ENCODE measurements around the gene ENO2.
A peak's percentile ranks its signal among the peaks of the same experiment; 100 is the strongest.

The ENO2 gene

DNA sequence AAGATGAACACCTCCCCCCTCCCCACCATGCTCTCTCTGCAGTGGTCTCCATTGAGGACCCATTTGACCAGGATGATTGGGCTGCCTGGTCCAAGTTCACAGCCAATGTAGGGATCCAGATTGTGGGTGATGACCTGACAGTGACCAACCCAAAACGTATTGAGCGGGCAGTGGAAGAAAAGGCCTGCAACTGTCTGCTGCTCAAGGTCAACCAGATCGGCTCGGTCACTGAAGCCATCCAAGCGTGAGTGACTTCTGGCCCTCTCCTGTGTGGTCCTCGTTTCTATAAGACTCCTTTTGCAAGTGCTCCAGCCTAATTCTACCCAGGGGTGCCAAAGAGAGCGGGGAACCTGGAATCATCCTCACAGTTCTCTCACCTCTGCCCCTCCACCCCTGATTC is 7.2 kb downstream of the ENO2 start:
- H3K9me3 Mint-ChIP-seq, result no peaks in the 10 kb centered on the region

GRCh38 chr12:6921996-6922946 is 7.9 kb downstream of the ENO2 start:
- H3K4me3 Mint-ChIP-seq, result no peak overlapping the region
- no peaks in the 10 kb centered on the region for H3K9me3 Mint-ChIP-seq

More for the DNA sequence above, 7.2 kb downstream of the ENO2 start:
- H3K27me3 Mint-ChIP-seq, result no peaks in the 10 kb centered on the region
- H3K36me3 Mint-ChIP-seq, result no peaks in the 10 kb centered on the region
- peaks cover 18% of the 10 kb centered on the region for H3K4me1 Mint-ChIP-seq
- no peak overlapping the region for H3K4me3 Mint-ChIP-seq
- H3K27ac Mint-ChIP-seq, result no peak overlapping the region

GRCh38 chr12:6923003-6923732 is 8.8 kb downstream of the ENO2 start:
- no peaks in the 10 kb centered on the region for H3K27me3 Mint-ChIP-seq
- no peak overlapping the region for H3K27ac Mint-ChIP-seq
- H3K9me3 Mint-ChIP-seq, result no peaks in the 10 kb centered on the region
- no peak overlapping the region for H3K4me3 Mint-ChIP-seq
- peaks cover 20% of the 10 kb centered on the region for H3K4me1 Mint-ChIP-seq
- H3K36me3 Mint-ChIP-seq, result no peaks in the 10 kb centered on the region

More at GRCh38 chr12:6921996-6922946, 7.9 kb downstream of the ENO2 start:
- Mint-ChIP-seq H3K36me3 (no peaks in the 10 kb centered on the region), H3K4me1 (peaks cover 20% of the 10 kb centered on the region), H3K27ac (peak overlapping the region; percentile 62), H3K27me3 (no peaks in the 10 kb centered on the region)

- Mint-ChIP-seq H3K27me3 (no peaks in the 10 kb centered on the region), H3K4me3 (no peak overlapping the region), H3K9me3 (no peaks in the 10 kb centered on the region), H3K27ac (no peak overlapping the region), H3K36me3 (no peaks in the 10 kb centered on the region), H3K4me1 (peaks cover 24% of the 10 kb centered on the region)
Measured at GRCh38 chr12:6923851-6924250, 9.5 kb downstream of the ENO2 start.

DNA sequence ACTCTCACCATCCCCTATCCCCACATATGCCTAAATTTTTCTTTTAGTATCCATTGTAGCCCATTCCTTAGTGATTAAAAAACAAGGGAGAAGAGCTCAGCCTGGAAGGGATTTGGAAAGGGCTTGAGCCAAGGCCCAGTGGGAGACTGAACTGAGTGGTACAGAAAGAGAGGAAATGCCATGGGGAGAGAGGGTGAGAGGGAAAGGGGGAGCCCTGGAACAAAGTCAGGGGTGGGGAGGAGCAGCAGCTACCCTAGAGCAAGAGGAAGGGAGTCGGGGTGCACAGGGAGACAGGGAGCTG is 10.8 kb downstream of the ENO2 start:
- Mint-ChIP-seq H3K27ac (peak overlapping the region; percentile 26), H3K4me3 (no peak overlapping the region), H3K27me3 (no peaks in the 10 kb centered on the region), H3K9me3 (no peaks in the 10 kb centered on the region), H3K36me3 (no peaks in the 10 kb centered on the region), H3K4me1 (peaks cover 36% of the 10 kb centered on the region)

GRCh38 chr12:6925540-6926279 is 11.3 kb downstream of the ENO2 start:
- Mint-ChIP-seq H3K36me3 (no peaks in the 10 kb centered on the region), H3K9me3 (no peaks in the 10 kb centered on the region), H3K4me3 (peak overlapping the region; percentile 26), H3K4me1 (peaks cover 40% of the 10 kb centered on the region), H3K27me3 (no peaks in the 10 kb centered on the region), H3K27ac (no peak overlapping the region)

DNA sequence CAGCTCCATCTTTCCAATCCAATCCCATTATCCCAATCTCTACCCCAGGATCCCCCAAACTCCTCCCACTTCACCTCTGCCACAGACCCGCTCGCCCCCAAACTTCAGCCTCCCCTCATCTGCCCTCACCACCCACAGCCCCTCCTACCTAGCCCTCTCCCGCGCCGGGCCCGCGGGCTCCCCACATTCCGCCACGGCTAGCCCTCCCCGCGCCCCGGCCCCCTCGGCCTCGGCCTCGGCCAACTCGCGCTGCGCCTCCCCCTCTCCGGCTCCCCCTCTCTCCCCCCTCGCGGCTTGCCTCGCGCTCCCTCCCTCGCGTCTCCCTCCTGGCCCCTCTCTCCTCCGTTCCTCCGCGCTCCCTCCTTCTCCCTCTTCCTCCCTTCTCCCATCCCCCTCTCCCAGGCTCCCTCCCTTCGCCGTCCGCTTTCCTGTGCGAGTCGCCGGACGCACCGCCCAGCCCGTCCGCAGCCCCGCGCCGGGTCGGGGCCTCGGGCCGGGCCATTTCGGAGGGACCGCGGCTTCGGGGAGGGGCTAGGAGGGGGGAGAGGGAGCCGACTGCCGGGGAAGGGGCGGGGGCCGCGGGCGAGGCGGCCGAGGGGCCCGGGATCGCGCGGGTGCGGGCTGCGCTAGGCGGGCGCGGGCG is 13.1 kb downstream of the ENO2 start, which contains the start of gene ATN1:
Gene ATN1 (plus strand): TSS at position 581 of the 643 bp plus-strand sequence. CDS start 6,043 bp downstream, outside the sequence.
- no peaks in the 10 kb centered on the region for H3K36me3 Mint-ChIP-seq
- peak within 1 kb of the TSS; percentile 98 for H3K27ac Mint-ChIP-seq
- H3K9me3 Mint-ChIP-seq, result no peaks in the 10 kb centered on the region
- peaks cover 51% of the 10 kb centered on the region for H3K4me1 Mint-ChIP-seq
- peak within 1 kb of the TSS; percentile 93 for H3K4me3 Mint-ChIP-seq
- H3K27me3 Mint-ChIP-seq, result no peaks in the 10 kb centered on the region

DNA sequence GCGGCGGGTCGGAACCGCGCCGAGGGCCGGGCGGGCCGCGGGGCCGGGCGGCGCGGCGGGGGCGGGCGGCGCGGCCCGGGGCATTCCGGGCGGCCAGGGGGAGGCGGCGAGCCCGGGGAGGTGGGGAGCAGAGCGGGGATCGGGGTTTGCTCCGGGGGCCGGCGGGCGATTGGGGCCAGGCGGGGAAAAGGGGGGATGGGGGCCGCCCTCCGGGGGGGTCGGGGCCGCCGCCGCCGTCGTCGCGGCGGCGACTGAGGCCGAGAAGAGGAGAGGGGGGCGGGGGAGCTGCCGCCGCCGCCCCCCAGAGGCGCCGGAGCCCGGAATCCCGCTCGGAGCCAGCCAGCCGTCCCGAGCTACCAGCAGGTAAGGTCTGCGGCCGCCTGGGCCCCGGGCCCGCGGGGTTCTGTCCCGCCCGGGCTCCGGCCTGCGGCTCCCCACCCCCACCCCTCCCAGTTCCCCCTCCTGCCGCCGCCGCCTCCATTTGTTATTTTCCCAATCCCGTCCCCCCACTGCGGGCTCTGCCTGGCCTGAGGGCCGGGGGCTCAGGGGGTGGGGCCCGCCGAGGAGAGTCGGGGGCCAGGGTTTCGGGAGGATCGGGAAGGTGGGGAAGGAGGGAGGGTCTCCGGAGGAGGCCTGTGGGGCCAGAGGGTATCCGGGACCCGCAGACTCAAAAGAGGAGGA is 13.8 kb downstream of the ENO2 start:
- Mint-ChIP-seq H3K4me3 (peak overlapping the region; percentile 93), H3K4me1 (peaks cover 56% of the 10 kb centered on the region), H3K9me3 (no peaks in the 10 kb centered on the region), H3K27ac (peak overlapping the region; percentile 98), H3K36me3 (no peaks in the 10 kb centered on the region), H3K27me3 (no peaks in the 10 kb centered on the region)

DNA sequence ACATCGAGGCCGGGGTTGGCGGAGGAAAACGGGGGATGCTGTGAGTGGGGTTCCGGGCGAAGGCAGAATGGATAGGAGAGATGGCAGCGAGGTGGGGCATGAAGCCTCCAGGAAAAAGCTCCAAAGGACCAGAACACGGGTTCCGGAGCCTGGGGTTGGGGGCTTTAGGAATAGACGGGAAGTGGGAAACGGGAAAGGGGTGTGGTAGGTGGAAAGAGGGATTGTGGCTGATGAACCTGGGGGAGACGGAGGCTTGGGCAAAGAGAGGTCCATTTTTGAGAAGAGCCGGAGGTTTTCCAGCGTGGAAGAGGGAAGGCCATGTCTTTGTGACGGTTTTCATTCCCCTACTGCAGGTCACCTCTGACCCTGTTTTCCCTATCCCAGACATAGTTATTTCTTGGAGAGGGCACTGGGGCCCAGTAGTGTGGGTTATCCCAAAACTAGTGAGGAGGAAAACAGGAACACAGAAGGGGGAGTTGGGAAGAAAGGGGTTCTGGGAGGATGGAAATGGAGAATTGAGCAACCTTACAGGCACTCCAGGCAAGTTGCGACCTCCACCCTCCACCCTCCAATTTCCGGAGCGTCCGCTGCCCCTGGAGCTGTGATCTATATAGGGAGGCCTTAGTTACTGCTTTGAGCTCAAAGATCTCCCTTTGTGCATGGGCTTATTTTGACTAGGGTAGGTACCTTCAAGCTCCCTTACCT is 14.5 kb downstream of the ENO2 start:
- Mint-ChIP-seq H3K27ac (peak overlapping the region; percentile 98), H3K9me3 (no peaks in the 10 kb centered on the region), H3K27me3 (no peaks in the 10 kb centered on the region), H3K36me3 (no peaks in the 10 kb centered on the region), H3K4me1 (peaks cover 62% of the 10 kb centered on the region), H3K4me3 (peak overlapping the region; percentile 93)

GRCh38 chr12:6929466-6930452 is 15.4 kb downstream of the ENO2 start:
- peak overlapping the region; percentile 93 for H3K4me3 Mint-ChIP-seq
- peaks cover 62% of the 10 kb centered on the region for H3K4me1 Mint-ChIP-seq
- H3K36me3 Mint-ChIP-seq, result peaks cover 4% of the 10 kb centered on the region
- no peaks in the 10 kb centered on the region for H3K27me3 Mint-ChIP-seq
- H3K9me3 Mint-ChIP-seq, result no peaks in the 10 kb centered on the region
- H3K27ac Mint-ChIP-seq, result peak overlapping the region; percentile 98

DNA sequence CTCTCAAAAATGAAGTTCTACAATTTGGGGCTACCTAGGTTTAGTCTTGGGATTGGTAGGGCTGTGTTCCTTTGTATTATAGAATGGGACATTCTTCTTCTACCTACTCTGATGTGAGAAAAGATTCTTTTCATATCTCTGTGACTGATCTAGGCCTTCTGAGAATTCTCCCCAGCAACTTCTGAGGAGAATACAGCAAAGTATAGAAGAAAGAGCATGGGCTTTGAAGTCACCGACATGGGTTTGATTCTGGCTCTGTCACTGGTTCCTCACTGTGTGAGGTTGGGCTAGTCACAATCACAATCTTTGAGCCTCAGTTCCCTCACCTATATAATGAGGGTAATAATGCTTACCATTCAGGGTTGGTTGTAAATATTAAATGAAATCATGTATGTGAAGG is 18.4 kb downstream of the ENO2 start:
- H3K36me3 Mint-ChIP-seq, result peaks cover 8% of the 10 kb centered on the region
- peak overlapping the region; percentile 93 for H3K27ac Mint-ChIP-seq
- no peak overlapping the region for H3K4me3 Mint-ChIP-seq
- H3K4me1 Mint-ChIP-seq, result peaks cover 72% of the 10 kb centered on the region
- H3K9me3 Mint-ChIP-seq, result no peaks in the 10 kb centered on the region
- no peaks in the 10 kb centered on the region for H3K27me3 Mint-ChIP-seq

DNA sequence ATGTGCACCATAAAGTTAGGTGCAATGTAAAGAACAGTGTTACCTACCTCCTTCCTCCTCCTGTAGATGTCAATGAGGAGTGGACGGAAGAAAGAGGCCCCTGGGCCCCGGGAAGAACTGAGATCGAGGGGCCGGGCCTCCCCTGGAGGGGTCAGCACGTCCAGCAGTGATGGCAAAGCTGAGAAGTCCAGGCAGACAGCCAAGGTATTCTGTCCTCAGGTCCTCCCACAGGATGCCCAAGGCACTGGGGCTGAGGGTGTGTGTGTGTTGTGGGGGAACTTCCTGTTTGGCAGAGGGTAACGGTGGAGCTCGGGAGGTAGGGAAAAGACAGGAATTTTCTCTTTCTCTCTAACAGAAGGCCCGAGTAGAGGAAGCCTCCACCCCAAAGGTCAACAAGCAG is 19.7 kb downstream of the ENO2 start:
- H3K4me3 Mint-ChIP-seq, result peak overlapping the region; percentile 20

More for the DNA sequence above, 19.7 kb downstream of the ENO2 start:
- peaks cover 9% of the 10 kb centered on the region for H3K36me3 Mint-ChIP-seq
- H3K4me1 Mint-ChIP-seq, result peaks cover 72% of the 10 kb centered on the region
- H3K27me3 Mint-ChIP-seq, result no peaks in the 10 kb centered on the region
- H3K9me3 Mint-ChIP-seq, result no peaks in the 10 kb centered on the region
- peak overlapping the region; percentile 79 for H3K27ac Mint-ChIP-seq
